NCI-H69 (cell line): ENCODE data around the gene DNAAF1.

Experiments
- DNase-seq: peaks from one replicate; lab custom pipeline; 2025; lab: John Stamatoyannopoulos, UW

Gene DNAAF1

DNA sequence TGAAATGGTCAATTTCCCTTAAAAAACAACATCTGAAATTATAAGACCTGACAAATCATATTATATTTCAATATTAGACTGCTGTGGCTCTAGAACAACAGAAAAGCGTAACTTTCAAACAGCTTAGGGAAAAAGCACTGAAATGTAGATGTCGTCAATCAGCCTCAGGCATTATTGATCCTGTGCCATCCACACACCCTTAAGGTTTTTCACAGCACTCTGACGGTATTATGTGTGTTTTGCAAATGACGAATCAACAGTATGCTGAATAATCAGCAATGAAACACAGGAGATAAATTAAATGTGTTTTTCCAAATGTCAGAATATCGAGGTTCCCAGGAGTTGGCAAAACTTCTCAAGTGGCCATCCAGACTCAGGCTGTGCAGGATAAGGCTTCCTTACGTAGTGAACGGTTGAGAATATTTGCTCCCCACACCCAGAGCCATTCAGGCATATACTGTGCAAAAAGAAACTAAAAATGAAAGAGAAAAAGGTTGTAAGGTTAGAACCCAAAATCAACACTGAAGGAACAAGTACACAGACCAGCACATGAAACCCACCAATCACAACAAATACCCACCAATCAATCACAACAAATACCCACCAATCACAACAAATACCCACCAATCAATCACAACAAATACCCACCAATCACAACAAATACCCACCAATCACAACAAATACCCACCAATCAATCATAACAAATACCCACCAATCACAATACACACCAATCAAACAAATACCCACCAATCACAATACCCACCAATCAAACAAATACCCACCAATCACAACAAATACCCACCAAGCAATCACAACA is 20.6 kb upstream of the DNAAF1 start:
- DNase-seq: no peak

- DNase-seq: no peak
These were observed 14.0 kb upstream of the DNAAF1 start for GRCh38 chr16:84131117-84131516.

- DNase-seq: no peak
These were observed 12.4 kb upstream of the DNAAF1 start for GRCh38 chr16:84132527-84133285.

GRCh38 chr16:84136331-84137125 is 8.6 kb upstream of the DNAAF1 start:
- DNase-seq: no peak

DNA sequence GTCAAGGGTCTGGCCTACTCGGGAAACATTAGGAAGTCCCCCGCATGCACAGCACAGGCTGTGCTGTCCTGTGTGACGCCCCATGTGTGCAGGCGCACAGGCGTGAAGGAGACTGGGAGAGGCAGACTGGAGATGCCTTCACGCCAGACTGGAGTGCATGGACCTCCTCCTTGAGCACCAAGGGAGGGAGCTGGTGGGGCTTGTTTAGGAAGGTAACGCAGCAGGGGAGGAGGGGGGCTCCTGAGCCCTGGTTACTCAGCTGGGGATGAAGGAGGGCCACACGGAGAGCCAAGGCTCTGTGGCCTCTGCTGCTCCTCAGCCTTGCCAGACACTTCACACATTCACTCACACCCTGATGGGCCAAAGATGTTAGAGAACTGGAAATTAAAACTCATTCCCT is 7.8 kb upstream of the DNAAF1 start:
- DNase-seq: no peak

- DNase-seq: no peak
These were observed 7.2 kb upstream of the DNAAF1 start for GRCh38 chr16:84137769-84138357.

DNA sequence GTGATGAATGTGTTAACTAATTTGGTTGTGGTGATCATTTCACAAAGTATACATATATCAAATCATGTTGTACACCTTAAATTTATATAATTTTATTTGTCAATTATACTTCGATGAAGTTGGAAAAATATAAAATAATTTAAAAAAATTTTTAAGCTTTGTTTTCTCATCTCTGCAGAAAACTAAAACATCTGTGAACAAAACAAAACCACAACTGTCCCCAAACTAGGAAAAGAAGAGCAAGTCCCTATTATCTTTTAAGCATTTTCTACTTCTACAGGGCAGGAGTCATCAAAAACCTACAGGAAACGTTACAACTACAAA is 6.6 kb upstream of the DNAAF1 start:
- no peak for DNase-seq

DNA sequence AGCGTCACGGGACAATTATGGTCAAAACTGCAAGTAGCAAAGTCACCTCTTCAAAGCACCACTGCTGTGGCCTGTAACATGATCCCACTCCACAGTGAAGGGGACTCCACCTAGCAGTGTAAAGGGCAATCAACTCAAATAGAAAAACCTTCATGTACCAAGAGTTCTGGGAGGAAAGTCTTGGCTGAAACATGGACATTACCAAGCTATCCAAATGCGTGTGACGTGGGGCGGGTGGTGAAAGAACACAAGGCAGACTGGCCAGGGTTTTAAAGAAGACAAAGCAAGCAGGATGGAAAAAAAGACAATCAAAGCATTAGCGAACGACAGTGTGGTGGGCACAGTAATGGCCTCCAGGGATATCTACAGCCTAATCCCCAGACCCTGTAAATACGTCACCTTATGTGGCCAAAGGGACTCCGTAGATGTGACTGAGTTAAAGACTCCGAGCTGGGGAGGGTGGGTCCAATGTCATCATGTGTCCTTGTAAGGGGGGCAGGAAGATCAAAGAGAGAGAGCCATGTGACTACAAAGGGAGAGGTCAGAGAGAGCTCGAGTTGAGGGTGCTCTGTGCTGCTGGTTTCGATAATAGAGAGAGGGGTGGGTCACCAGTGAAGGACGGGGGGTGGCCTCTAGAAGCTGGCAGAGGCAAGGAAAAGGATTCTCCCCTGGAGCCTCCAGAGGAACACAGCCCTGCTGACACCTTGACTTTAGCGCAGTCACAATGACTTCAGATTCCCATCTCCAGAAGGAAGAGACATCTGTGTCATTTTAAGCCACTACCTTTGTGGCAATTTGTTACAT is 6.1 kb upstream of the DNAAF1 start:
- DNase-seq: peak; percentile 53

DNA sequence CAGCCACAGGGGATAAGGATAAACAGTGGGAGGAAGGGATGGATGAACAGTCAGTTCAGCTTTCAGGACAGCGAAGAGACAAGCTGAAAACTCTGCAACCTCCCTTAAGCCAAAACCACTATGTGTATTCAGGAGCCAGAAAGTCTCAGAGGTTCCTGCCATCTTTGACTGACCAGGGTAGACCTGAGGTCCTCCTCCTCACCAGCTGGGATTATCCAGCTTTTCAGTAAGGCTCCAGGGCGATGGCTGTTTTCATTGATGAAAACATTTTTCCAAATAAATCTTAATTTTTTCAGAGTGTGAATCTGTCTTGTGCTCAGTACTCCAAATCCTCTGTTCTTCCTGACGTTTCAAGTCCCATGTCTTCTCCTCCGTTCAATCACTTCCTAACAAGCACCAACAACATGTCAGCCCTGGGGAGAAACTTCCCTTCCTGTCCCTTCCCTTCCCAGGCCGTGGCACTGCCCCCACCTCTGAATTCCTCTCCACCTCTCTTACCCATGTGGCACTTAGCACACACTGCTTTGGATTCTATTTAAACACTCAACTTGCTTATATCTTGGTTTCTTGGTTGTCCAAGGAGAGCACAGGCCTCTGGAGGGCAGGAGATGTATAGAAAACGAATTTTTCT is 5.4 kb upstream of the DNAAF1 start:
- DNase-seq: no peak

GRCh38 chr16:84141143-84141670 is 3.9 kb upstream of the DNAAF1 start:
- DNase-seq: peak; percentile 42

- no peak for DNase-seq
These were observed 2.0 kb upstream of the DNAAF1 start for GRCh38 chr16:84143081-84143480.

DNA sequence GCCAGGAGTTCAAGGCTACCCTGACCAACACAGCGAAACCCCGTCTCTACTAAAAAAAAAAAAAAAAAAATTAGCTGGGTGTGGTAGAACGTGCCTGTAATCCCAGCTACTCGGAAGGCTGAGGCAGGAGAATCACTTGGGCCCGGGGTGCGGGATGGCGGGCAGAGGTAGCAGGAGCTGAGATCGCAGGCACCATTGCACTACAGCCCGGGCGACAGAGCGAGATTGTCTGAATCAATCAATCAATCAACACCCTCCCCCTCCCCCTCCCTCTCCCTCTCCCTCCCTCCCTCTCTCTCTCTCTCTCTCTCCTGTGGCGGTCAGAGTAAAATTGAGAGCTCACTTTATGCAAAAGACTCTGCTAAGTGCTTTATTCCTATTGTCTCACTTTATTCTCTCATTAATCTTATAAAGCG is 1.3 kb upstream of the DNAAF1 start:
- no peak for DNase-seq

DNA sequence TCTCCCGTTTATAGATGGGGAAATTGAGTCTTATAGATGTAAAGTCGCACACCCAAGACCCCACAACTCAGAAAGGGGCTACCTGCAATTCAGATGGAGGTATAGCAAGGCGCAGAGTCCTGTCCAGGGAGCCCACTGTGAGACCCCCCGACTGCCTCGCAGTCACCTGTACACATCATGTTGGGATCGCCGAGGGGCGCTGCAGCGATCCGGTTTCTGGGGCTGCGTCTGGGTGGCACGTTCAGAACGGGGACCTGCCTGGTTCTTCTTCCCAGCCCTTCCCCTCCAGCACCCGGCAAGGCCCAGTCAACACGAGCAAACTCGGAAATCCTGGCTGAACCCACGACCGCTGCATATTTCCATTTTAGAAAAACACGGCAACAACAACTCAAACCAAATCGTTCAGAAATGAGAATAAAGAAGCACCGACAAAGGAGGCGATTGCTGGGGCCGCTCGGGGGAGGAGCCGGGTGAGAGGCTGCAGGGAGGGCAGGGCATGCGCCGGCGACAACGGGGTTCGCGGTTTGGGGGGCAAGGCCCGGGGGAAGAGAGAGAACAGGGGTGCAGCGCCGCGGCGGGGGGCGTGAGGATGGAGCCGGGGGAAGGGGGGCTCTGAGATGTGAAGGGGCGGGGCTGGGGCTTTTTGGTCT is 774 bp upstream of the DNAAF1 start:
- peak; percentile 34 for DNase-seq

GRCh38 chr16:84150926-84151325 is 5.8 kb downstream of the DNAAF1 start:
- DNase-seq: peak; percentile 4

DNA sequence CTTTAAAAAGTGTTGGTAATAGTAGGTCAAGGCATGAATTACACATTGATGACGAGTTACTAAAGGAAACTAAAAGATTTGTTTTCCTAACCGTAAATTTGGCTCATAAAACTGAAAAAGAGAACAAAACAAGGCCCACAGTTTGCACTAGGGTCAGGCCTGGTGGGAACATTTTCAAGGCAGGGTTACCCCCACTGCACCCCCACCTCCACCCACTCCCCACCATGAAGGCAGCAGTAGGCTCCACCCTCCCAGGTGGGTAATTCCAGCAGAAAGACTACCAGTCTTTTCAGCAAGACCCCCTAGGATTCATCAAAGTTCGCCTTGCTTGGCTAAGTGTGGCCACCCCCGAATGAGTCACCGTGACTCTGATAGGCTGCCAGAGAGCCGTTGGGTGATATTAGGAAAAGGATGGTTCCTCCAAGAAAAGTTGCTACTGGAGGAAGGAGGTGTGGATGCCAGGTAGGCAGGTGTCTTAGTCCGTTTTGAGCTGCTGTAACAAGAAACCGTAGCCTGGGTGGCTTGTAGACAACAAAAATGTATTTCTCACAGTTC is 8.6 kb downstream of the DNAAF1 start:
- no peak for DNase-seq

- no peak for DNase-seq
These were observed 10.1 kb downstream of the DNAAF1 start for GRCh38 chr16:84155226-84155625.

- DNase-seq: no peak
These were observed 10.7 kb downstream of the DNAAF1 start for GRCh38 chr16:84155771-84156170.

GRCh38 chr16:84156342-84156784 is 11.3 kb downstream of the DNAAF1 start:
- DNase-seq: no peak

DNA sequence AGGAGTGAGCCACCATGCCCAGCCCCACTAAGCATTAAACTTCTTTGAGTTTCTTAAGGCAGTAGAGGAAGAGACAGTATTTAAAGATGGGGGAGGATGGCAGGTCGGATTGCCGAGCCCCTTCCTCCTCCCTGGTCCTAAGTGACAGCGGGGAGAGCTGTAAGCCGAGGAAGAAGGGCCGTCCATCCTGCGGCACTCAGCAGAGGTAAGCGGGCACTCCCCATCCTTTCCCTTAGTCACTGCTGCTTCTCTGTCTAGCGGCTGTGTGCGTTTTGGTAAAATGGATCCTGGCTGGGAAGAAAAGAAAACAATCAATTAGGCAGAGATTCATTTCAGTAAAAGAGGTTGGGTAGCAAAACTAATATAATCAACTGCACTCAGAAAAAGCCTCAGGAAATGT is 13.9 kb downstream of the DNAAF1 start:
- peak; percentile 34 for DNase-seq

DNA sequence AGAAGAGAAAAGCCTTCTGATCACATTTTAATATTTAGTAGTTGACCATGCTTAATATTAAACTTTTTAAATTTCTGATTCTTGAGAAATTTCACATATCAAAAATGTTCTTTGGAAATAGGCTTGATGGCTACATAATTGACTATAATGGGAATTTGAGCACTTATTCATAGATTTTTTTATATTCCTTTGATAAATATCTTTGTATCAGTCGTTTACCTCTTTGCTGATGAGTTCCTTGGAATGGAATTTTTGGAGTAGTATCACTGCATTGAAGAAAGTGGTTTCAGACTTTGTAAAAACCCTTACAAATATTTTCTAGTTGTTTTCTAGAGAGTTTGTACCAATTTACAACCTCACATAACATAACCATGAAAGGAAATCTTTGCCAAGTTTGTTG is 14.7 kb downstream of the DNAAF1 start:
- DNase-seq: no peak
